ENCODE measurements around the gene KDM1A. TPM values are rescaled to one million over a fixed set of nuclear protein-coding genes. Genes with fewer than 3 reads are reported as not detected.

Gene KDM1A
- total RNA-seq, 2 experiments from 2014 or later, result 38.3 to 42.4 TPM

- ChIA-PET POLR2A (interaction anchor here (1.6 to 2.9 kb wide), 2 partner anchors 10 to 59 kb away, joined by 4 to 12 read pairs; partner anchors contain the start of gene LUZP1), CTCF (interaction anchor here (1.4 to 2.4 kb wide), 3 partner anchors 9 to 10 kb away, joined by 3 to 9 read pairs (median 6); no protein-coding TSS in a partner anchor)
- Histone ChIP-seq H3K4me1 (ENCODE audit: insufficient read depth, low read length) (peaks cover 31% of the 10 kb centered on the region), H3K9me3 (ENCODE audit: control insufficient read depth in 1 of 2, insufficient read depth in 1 of 2, low read length in 2 of 2) (no peaks in the 10 kb centered on the region), H3K36me3 (ENCODE audit: insufficient read depth, low read length) (peaks cover 5% of the 10 kb centered on the region), H3K4me3 (ENCODE audit: low read length) (no peak overlapping the region), H3K27me3 (ENCODE audit: control insufficient read depth in 1 of 2, insufficient read depth in 2 of 2, low read length in 2 of 2) (no peaks in the 10 kb centered on the region), H3K27ac (ENCODE audit: low read depth in 1 of 2, low read length in 2 of 2) (peak overlapping the region in 1 of 2 donors; percentile 8)
- no peaks in the 10 kb centered on the region for H3K9me3 Mint-ChIP-seq
- intact Hi-C loops (cut with DNase I, micrococcal nuclease), result no loop called here
- H3K27ac Mint-ChIP-seq, result peak overlapping the region; percentile 32
- H3K4me1 Mint-ChIP-seq (ENCODE audit: low read depth), result peaks cover 37% of the 10 kb centered on the region
- no peaks in the 10 kb centered on the region for H3K27me3 Mint-ChIP-seq
- H3K36me3 Mint-ChIP-seq (ENCODE audit: low read depth), result peaks cover 21% of the 10 kb centered on the region
- no peak overlapping the region for H3K4me3 Mint-ChIP-seq
- ATAC-seq (ENCODE audit: poor library complexity), result no peak
- no peak for TF ChIP-seq CTCF (IDR thresholded peaks at IDR 0.05)
- peak in 2 of 14 experiments; percentile 19 to 37 for DNase-seq
Observed at GRCh38 chr1:23108918-23109533, 89.8 kb downstream of the KDM1A start.

GRCh38 chr1:23110391-23110790, 91.1 kb downstream of the KDM1A start:
- no peak for DNase-seq
- Mint-ChIP-seq H3K4me3 (peak overlapping the region; percentile 28), H3K9me3 (no peaks in the 10 kb centered on the region), H3K27ac (peak overlapping the region; percentile 32), H3K27me3 (no peaks in the 10 kb centered on the region), H3K4me1 (ENCODE audit: low read depth) (peaks cover 50% of the 10 kb centered on the region), H3K36me3 (ENCODE audit: low read depth) (peaks cover 21% of the 10 kb centered on the region)
- H3K27me3 ChIP-seq (ENCODE audit: control insufficient read depth in 1 of 2, insufficient read depth in 2 of 2, low read length in 2 of 2), result no peaks in the 10 kb centered on the region
- peak overlapping the region in 1 of 2 donors; percentile 49 for H3K27ac ChIP-seq (ENCODE audit: low read depth in 1 of 2, low read length in 2 of 2)
- CTCF ChIA-PET, result interaction anchor here (0.7 to 3.7 kb wide), 4 partner anchors 9 to 74 kb away, joined by 3 to 16 read pairs (median 12); no protein-coding TSS in a partner anchor
- TF ChIP-seq CTCF (IDR thresholded peaks at IDR 0.05), result no peak
- H3K36me3 ChIP-seq (ENCODE audit: insufficient read depth, low read length), result peaks cover 5% of the 10 kb centered on the region
- no peaks in the 10 kb centered on the region for H3K9me3 ChIP-seq (ENCODE audit: control insufficient read depth in 1 of 2, insufficient read depth in 1 of 2, low read length in 2 of 2)
- peaks cover 32% of the 10 kb centered on the region for H3K4me1 ChIP-seq (ENCODE audit: insufficient read depth, low read length)
- intact Hi-C loops (cut with DNase I, micrococcal nuclease), result no loop called here
- no peak overlapping the region for H3K4me3 ChIP-seq (ENCODE audit: low read length)
- ATAC-seq (ENCODE audit: poor library complexity), result no peak
- POLR2A ChIA-PET, result interaction anchor here (0.8 to 2.9 kb wide), 4 partner anchors 9 to 74 kb away, joined by 3 to 12 read pairs (median 4); partner anchors contain the start of gene LUZP1

DNA sequence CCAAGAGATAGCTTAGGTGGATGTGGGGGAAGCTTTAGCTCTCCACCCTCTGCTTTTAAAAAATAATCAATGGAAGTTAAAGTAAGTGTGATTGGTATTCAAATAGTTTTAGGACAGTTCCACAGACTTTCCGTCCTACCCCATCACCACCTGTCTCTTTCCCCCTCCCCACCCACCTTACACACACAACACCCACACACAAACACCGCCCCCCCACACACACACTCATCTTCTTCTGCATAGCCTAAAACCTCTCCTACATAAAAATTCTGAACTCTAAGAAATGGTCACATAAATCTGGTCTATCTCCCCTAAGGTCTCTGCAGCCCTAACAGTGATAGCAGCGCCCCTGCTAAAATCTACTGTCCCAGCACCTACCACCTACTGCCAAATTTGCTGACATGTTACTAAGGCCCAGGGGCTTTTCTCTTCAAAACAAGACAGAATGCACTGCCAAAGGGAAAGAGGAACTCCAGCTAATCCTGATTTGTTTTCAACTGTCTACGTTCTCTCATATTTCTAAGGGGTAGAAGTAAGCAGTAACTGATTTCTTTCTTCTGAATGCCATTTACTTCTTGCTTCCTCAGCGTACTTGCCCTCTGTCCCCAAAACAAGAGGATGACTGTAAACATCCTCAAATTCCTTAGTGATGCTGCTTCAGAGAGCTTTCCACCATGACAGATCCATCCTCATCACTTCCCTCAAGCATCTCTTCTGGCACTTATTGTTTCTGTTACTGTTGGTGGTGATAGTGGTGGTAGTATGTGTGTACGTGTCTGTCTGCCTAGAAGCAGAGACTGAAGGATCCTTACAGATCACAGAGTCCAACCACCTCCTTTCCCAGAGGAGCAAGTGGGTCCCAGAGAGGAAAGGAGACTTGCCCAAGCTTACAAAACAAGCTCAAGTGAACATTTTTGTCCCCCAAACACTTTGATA, 92.6 kb downstream of the KDM1A start:
- ATAC-seq (ENCODE audit: poor library complexity) (no peak), DNase-seq (no peak)
- TF ChIP-seq CTCF (IDR thresholded peaks at IDR 0.05), result no peak
- H3K9me3 ChIP-seq (ENCODE audit: control insufficient read depth in 1 of 2, insufficient read depth in 1 of 2, low read length in 2 of 2), result no peaks in the 10 kb centered on the region
- no peak overlapping the region for H3K27ac ChIP-seq (ENCODE audit: low read depth in 1 of 2, low read length in 2 of 2)
- POLR2A ChIA-PET, result interaction anchor here (1.4 to 2.9 kb wide), 3 partner anchors 9 to 73 kb away, joined by 3 to 12 read pairs (median 5); partner anchors contain the start of gene LUZP1
- H3K4me1 ChIP-seq (ENCODE audit: insufficient read depth, low read length), result peaks cover 39% of the 10 kb centered on the region
- intact Hi-C loops (cut with DNase I, micrococcal nuclease), result no loop called here
- Mint-ChIP-seq H3K27ac (peak overlapping the region; percentile 32), H3K36me3 (ENCODE audit: low read depth) (peaks cover 16% of the 10 kb centered on the region), H3K9me3 (no peaks in the 10 kb centered on the region), H3K27me3 (no peaks in the 10 kb centered on the region), H3K4me3 (no peak overlapping the region), H3K4me1 (ENCODE audit: low read depth) (peaks cover 58% of the 10 kb centered on the region)
- H3K27me3 ChIP-seq (ENCODE audit: control insufficient read depth in 1 of 2, insufficient read depth in 2 of 2, low read length in 2 of 2), result no peaks in the 10 kb centered on the region
- H3K4me3 ChIP-seq (ENCODE audit: low read length), result no peak overlapping the region
- peaks cover 5% of the 10 kb centered on the region for H3K36me3 ChIP-seq (ENCODE audit: insufficient read depth, low read length)
- CTCF ChIA-PET, result interaction anchor here (0.9 to 3.7 kb wide), 6 partner anchors 7 to 72 kb away, joined by 3 to 16 read pairs (median 8); no protein-coding TSS in a partner anchor
